Astrocyte of the cerebellum (primary cell): ENCODE data around the gene LMOD3.

Experiments
- DNase-seq: peaks from one replicate; pipeline ENCODE4 v3.0.0-alpha.2; 2011; ENCODE audit warnings: low read depth
- H3K4me3 ChIP-seq: 2 replicates; pipeline ENCODE4 v1.5.1; 2011; ENCODE audit warnings: mild to moderate bottlenecking, low read depth, low read length, moderate library complexity
- CTCF ChIP-seq: IDR thresholded peaks from 2 replicates; pipeline ENCODE4 v1.5.1; 2012; ENCODE audit warnings: low read length, low read depth, moderate library complexity, mild to moderate bottlenecking; ENCODE audit errors: missing control alignments
- in situ Hi-C: cut with HindIII; loops from 2 replicates; pipeline ENCODE4 v1.10.0; 2017; ENCODE audit warnings: low sequenced_read_pairs

LMOD3 gene

GRCh38 chr3:69104586-69104985 is 17.8 kb downstream of the LMOD3 start:
- in situ Hi-C loops: no loop called here
- no peak for TF ChIP-seq CTCF
- no peak for DNase-seq
- H3K4me3 ChIP-seq: no peak overlapping the region

GRCh38 chr3:69103123-69103522 is 19.3 kb downstream of the LMOD3 start:
- no peak overlapping the region for H3K4me3 ChIP-seq
- no peak for DNase-seq
- no peak for TF ChIP-seq CTCF
- in situ Hi-C loops: no loop called here

DNA sequence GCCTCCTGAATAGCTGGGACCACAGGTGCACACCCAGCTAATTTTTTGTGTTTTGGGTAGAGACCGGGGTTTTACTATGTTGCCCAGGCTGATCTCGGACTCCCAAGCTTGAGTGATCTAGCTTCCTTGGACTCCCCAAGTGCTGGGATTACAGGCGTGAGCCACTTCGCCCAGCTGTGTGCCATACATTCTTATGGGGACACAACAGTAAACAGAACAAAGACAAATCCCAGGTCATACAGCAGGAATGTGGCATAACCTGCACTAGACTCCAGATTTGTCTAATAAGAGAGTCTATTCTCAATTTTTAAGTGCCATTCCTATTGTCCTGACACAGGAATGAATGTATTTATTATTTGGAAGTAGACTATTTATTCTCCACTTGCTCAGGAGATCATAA is 20.0 kb downstream of the LMOD3 start:
- TF ChIP-seq CTCF: no peak
- no peak overlapping the region for H3K4me3 ChIP-seq
- no peak for DNase-seq
- in situ Hi-C loops: no loop called here

DNA sequence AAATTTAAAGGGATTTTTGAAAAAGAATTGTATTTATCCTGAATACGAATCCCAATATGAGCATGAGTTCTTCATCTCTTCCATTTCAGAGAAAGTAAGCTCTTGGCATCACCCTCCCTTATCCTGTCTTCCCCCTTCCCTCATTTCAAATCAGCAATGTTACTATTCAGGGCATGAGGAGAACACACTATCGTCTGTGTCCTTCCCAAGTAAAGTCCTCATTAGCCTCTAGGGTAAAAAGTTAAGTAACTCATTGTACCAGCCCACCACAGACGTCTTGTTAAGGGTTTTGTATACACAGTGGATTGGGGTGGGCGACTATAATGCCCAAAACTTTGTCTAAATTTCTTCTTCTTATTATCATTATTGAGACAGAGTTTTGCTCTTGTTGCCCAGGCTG is 22.8 kb downstream of the LMOD3 start:
- no peak overlapping the region for H3K4me3 ChIP-seq
- in situ Hi-C loops: no loop called here
- no peak for DNase-seq
- TF ChIP-seq CTCF: no peak

- in situ Hi-C loops: no loop called here
- TF ChIP-seq CTCF: no peak
- no peak for DNase-seq
- no peak overlapping the region for H3K4me3 ChIP-seq
Measured at GRCh38 chr3:69097407-69098086, 24.8 kb downstream of the LMOD3 start.

GRCh38 chr3:69096299-69096698 is 26.1 kb downstream of the LMOD3 start:
- no peak overlapping the region for H3K4me3 ChIP-seq
- in situ Hi-C loops: no loop called here
- TF ChIP-seq CTCF: no peak
- DNase-seq: no peak
